Measurements from ENCODE around the gene CHMP6. TPM values are rescaled to one million over a fixed set of nuclear protein-coding genes. Genes with fewer than 3 reads are reported as not detected.

CHMP6 gene
- total and polyA plus RNA-seq, 9 of the 15 experiments (the other 6 are each of a cell fraction or from before 2014, with no cell fraction given), result 0.25 to 30.4 (median 13.4) TPM

GRCh38 chr17:80963812-80964543, 27.7 kb upstream of the CHMP6 start (continued):
- TF ChIP-seq ZBTB1 (CRISPR knock-in tag; IDR thresholded peaks at IDR 0.05; ENCODE audit: borderline replicate concordance, low read depth), result no peak
- no peak for TF ChIP-seq ZNF778 (CRISPR knock-in tag; IDR thresholded peaks at IDR 0.05)
- TF ChIP-seq, protein P1, sequence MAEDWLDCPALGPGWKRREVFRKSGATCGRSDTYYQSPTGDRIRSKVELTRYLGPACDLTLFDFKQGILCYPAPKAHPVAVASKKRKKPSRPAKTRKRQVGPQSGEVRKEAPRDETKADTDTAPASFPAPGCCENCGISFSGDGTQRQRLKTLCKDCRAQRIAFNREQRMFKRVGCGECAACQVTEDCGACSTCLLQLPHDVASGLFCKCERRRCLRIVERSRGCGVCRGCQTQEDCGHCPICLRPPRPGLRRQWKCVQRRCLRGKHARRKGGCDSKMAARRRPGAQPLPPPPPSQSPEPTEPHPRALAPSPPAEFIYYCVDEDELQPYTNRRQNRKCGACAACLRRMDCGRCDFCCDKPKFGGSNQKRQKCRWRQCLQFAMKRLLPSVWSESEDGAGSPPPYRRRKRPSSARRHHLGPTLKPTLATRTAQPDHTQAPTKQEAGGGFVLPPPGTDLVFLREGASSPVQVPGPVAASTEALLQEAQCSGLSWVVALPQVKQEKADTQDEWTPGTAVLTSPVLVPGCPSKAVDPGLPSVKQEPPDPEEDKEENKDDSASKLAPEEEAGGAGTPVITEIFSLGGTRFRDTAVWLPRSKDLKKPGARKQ (CRISPR knock-in tag; IDR thresholded peaks at IDR 0.05), result no peak
- TF ChIP-seq NFXL1 (CRISPR knock-in tag; IDR thresholded peaks at IDR 0.05), result no peak
- no peak for TF ChIP-seq TAF1 (IDR thresholded peaks at IDR 0.05; ENCODE audit: control insufficient read depth, extremely low read depth, insufficient read depth, low read length, severe bottlenecking)
- TF ChIP-seq ZBTB2 (IDR thresholded peaks at IDR 0.05), result no peak
- TF ChIP-seq STAT6 (CRISPR knock-in tag; IDR thresholded peaks at IDR 0.05), result no peak
- no peak for TF ChIP-seq ILF3 (IDR thresholded peaks at IDR 0.05; ENCODE audit: borderline replicate concordance)
- no peak for TF ChIP-seq ZNF766 (CRISPR knock-in tag; conservative IDR thresholded peaks at IDR 0.05)
